ENCODE results near the gene ST8SIA4. TPM values are rescaled to one million over a fixed set of nuclear protein-coding genes. Genes with fewer than 3 reads are reported as not detected.

The ST8SIA4 gene
- total RNA-seq, 1 experiment from 2014 or later = 0.47 TPM

DNA sequence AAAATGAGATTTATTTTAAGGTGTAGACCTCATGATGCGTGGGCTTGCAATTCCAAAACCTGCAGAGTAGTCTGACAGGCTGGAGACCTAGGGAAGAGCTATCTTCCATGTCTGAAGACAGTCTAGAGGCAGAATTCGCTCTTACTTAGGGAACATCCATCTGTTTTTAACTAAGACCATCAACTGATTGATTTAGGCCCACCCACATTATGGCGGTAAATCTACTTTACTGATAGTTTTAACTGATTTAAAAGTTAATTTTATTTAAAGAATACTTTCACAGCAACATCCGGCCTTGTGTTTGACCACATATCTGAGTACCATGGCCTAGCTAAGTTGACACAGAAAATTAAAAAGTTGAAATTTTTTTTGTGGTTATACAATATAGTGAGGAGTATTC is 6.0 kb upstream of the ST8SIA4 start:
- no peak overlapping the region for H3K27ac ChIP-seq (ENCODE audit: low read depth, low read length, poor library complexity, severe bottlenecking)
- DNase-seq (ENCODE audit: low spot score) = no peak
- TF ChIP-seq, protein P1, sequence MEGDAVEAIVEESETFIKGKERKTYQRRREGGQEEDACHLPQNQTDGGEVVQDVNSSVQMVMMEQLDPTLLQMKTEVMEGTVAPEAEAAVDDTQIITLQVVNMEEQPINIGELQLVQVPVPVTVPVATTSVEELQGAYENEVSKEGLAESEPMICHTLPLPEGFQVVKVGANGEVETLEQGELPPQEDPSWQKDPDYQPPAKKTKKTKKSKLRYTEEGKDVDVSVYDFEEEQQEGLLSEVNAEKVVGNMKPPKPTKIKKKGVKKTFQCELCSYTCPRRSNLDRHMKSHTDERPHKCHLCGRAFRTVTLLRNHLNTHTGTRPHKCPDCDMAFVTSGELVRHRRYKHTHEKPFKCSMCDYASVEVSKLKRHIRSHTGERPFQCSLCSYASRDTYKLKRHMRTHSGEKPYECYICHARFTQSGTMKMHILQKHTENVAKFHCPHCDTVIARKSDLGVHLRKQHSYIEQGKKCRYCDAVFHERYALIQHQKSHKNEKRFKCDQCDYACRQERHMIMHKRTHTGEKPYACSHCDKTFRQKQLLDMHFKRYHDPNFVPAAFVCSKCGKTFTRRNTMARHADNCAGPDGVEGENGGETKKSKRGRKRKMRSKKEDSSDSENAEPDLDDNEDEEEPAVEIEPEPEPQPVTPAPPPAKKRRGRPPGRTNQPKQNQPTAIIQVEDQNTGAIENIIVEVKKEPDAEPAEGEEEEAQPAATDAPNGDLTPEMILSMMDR (conservative IDR thresholded peaks at IDR 0.05; ENCODE audit: low read depth, low read length) = no peak
- no peak for TF ChIP-seq EZH2 (IDR thresholded peaks at IDR 0.05; ENCODE audit: borderline replicate concordance, low read depth, low read length, poor library complexity, severe bottlenecking)
- H3K27me3 ChIP-seq (replicated peaks; ENCODE audit: insufficient read depth, low read depth, low read length, poor library complexity) = peaks cover 37% of the 10 kb centered on the region
- ChIA-PET POLR2A (ENCODE audit: low non-redundant PET) (no interaction called here), CTCF (no interaction called here)
- intact Hi-C loops (cut with micrococcal nuclease; ENCODE audit: unreplicated experiment) = loop anchor here (10.0 kb wide), 1 partner anchor 284 kb away; no protein-coding TSS in a partner anchor
- no peak overlapping the region for H3K4me3 ChIP-seq (ENCODE audit: low read depth, low read length, poor library complexity, severe bottlenecking)
- no TSS peak for BruUV-seq (replicated peaks)
- H3K4me1 ChIP-seq (ENCODE audit: insufficient read depth, low read length, poor library complexity, severe bottlenecking) = no peaks in the 10 kb centered on the region
- no peaks in the 10 kb centered on the region for H3K36me3 ChIP-seq (ENCODE audit: insufficient read depth, low read length, poor library complexity, severe bottlenecking)
- no peaks in the 10 kb centered on the region for H3K9me3 ChIP-seq (ENCODE audit: low read depth, low read length, poor library complexity, severe bottlenecking)

DNA sequence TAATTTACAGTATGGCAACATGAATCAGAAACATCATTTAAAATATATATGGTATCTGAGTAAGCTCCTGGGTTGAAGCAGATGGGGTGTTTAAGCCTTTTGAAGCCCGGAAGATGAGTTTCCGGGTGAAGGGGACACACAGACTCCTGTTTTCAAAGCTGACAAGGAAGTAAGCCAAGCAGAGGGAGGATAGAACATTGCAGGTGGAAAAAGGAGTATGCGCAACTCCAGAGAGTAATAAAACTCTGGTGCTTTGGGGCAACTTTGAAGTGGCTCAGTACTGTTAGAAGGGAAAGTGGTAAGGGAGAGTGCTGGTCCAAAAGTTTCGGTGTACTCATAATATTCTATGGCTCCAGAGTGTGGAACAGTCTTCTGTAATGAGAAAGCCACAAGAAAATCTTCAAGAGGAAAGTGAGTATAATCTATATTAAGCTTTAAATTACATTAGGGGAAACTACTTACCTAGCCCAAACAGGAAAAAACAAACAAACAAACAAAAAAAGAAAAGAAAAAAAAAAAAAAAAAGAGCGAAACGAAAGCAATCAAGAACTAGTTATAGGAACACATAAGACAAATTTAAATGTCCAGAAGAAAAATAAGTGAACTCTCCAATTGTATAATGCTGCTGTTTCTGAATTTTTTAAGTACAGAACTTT is 2.3 kb upstream of the ST8SIA4 start:
- BruUV-seq (replicated peaks) = no TSS peak
- peaks cover 15% of the 10 kb centered on the region for H3K4me1 ChIP-seq (ENCODE audit: insufficient read depth, low read length, poor library complexity, severe bottlenecking)
- intact Hi-C loops (cut with micrococcal nuclease; ENCODE audit: unreplicated experiment) = loop anchor here (10.0 kb wide), 1 partner anchor 281 kb away; no protein-coding TSS in a partner anchor
- peaks cover 71% of the 10 kb centered on the region for H3K27me3 ChIP-seq (replicated peaks; ENCODE audit: insufficient read depth, low read depth, low read length, poor library complexity)
- DNase-seq (ENCODE audit: low spot score) = no peak
- H3K4me3 ChIP-seq (ENCODE audit: low read depth, low read length, poor library complexity, severe bottlenecking) = no peak overlapping the region
- POLR2A ChIA-PET (ENCODE audit: low non-redundant PET) = no interaction called here
- CTCF ChIA-PET = no interaction called here
- TF ChIP-seq EZH2 (IDR thresholded peaks at IDR 0.05; ENCODE audit: borderline replicate concordance, low read depth, low read length, poor library complexity, severe bottlenecking) = no peak
- TF ChIP-seq, protein P1 (conservative IDR thresholded peaks at IDR 0.05; ENCODE audit: low read depth, low read length) = no peak
- H3K36me3 ChIP-seq (ENCODE audit: insufficient read depth, low read length, poor library complexity, severe bottlenecking) = no peaks in the 10 kb centered on the region
- no peaks in the 10 kb centered on the region for H3K9me3 ChIP-seq (ENCODE audit: low read depth, low read length, poor library complexity, severe bottlenecking)
- H3K27ac ChIP-seq (ENCODE audit: low read depth, low read length, poor library complexity, severe bottlenecking) = no peak overlapping the region

DNA sequence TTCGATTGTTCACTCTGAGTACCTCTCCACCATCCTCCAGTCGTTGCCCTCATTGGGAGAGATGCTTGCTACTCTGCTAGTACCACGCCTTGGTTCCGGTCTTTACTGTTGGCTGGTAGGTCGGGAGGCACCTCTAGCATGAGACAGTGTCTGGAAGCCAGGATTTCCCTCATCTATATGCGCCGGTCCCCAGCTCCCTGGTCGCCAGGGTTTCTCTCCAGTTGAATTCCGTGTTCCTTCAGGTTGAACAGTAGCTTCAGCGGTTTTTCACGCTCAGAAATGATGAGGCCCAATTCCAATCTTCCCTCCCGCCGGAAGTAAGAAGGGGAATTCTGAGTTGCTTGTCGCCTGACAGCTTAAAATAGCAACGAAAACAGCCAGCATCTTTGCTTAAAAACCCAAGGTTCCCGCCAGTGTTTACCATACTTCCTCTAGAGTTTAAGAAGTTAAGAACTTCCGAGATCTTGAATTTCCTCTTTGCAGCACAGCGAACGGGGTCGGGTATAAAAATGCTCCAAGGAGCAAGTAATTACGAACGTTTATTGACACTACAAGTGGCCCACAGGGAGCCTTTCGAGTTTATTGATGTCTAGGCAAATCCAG is 1.3 kb upstream of the ST8SIA4 start:
- H3K27me3 ChIP-seq (replicated peaks; ENCODE audit: insufficient read depth, low read depth, low read length, poor library complexity) = peaks cover 79% of the 10 kb centered on the region
- ChIA-PET CTCF (no interaction called here), POLR2A (ENCODE audit: low non-redundant PET) (no interaction called here)
- intact Hi-C loops (cut with micrococcal nuclease; ENCODE audit: unreplicated experiment) = loop anchor here (5.0 to 10.0 kb wide), 2 partner anchors 127 to 280 kb away; no protein-coding TSS in a partner anchor
- no peak overlapping the region for H3K4me3 ChIP-seq (ENCODE audit: low read depth, low read length, poor library complexity, severe bottlenecking)
- H3K36me3 ChIP-seq (ENCODE audit: insufficient read depth, low read length, poor library complexity, severe bottlenecking) = no peaks in the 10 kb centered on the region
- H3K9me3 ChIP-seq (ENCODE audit: low read depth, low read length, poor library complexity, severe bottlenecking) = no peaks in the 10 kb centered on the region
- BruUV-seq (replicated peaks) = no TSS peak
- peaks cover 15% of the 10 kb centered on the region for H3K4me1 ChIP-seq (ENCODE audit: insufficient read depth, low read length, poor library complexity, severe bottlenecking)
- TF ChIP-seq, protein P1 (conservative IDR thresholded peaks at IDR 0.05; ENCODE audit: low read depth, low read length) = no peak
- TF ChIP-seq EZH2 (IDR thresholded peaks at IDR 0.05; ENCODE audit: borderline replicate concordance, low read depth, low read length, poor library complexity, severe bottlenecking) = peak; percentile 8
- no peak for DNase-seq (ENCODE audit: low spot score)
- no peak overlapping the region for H3K27ac ChIP-seq (ENCODE audit: low read depth, low read length, poor library complexity, severe bottlenecking)

Measured in A673 (cell line).